WI38 (cell line): ENCODE measurements around the gene RNF220.

ENCODE experiments used
- H3K4me3 ChIP-seq: 2 replicates; pipeline ENCODE4 v1.5.1; 2011; ENCODE audit warnings: low read depth, mild to moderate bottlenecking, control low read depth, low read length
- CTCF ChIP-seq: IDR thresholded peaks from 2 replicates; pipeline ENCODE4 v1.5.1; 2012; ENCODE audit warnings: low read depth, mild to moderate bottlenecking, control low read depth, low read length

The RNF220 gene

GRCh38 chr1:44407430-44408211, 2.6 kb downstream of the RNF220 start:
- H3K4me3 ChIP-seq, result no peak overlapping the region
- TF ChIP-seq CTCF, result no peak

- no peak overlapping the region for H3K4me3 ChIP-seq
- no peak for TF ChIP-seq CTCF
Measured at GRCh38 chr1:44408212-44408582, 3.1 kb downstream of the RNF220 start.

GRCh38 chr1:44408632-44409602, 3.9 kb downstream of the RNF220 start:
- no peak for TF ChIP-seq CTCF
- no peak overlapping the region for H3K4me3 ChIP-seq

- no peak overlapping the region for H3K4me3 ChIP-seq
- TF ChIP-seq CTCF, result no peak
Measured at GRCh38 chr1:44409757-44410156, 4.7 kb downstream of the RNF220 start.

- no peak overlapping the region for H3K4me3 ChIP-seq
- no peak for TF ChIP-seq CTCF
Measured at GRCh38 chr1:44411861-44412260, 6.8 kb downstream of the RNF220 start.

GRCh38 chr1:44412601-44413000, 7.5 kb downstream of the RNF220 start:
- TF ChIP-seq CTCF, result no peak
- H3K4me3 ChIP-seq, result no peak overlapping the region

GRCh38 chr1:44413740-44414139, 8.7 kb downstream of the RNF220 start:
- no peak for TF ChIP-seq CTCF
- H3K4me3 ChIP-seq, result no peak overlapping the region
